ENCODE measurements around the gene LTBP4. TPM values are rescaled to one million over a fixed set of nuclear protein-coding genes. Genes with fewer than 3 reads are reported as not detected.

Gene LTBP4
- total and polyA plus RNA-seq, 7 experiments from 2014 or later = 21.8 to 116 (median 106) TPM

DNA sequence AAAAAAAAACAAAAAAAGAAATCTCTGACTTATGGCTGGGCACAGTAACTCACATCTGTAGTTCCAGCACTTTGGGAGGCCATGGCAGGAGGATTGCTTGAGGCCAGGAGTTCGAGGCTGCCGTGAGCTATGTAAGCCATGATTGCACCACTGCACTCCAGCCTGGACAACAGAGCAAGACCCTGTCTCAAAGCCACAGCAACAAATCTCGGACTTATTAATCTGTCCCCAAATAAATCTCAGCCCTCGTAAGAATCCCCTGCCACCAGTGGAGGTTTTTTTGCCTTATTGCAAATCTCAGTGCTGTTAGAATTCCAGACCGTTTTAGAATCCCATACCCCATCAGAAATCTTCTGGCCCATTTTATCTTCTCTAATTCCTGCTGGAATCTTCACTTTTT, 19.6 kb upstream of the LTBP4 start:
- Histone ChIP-seq H3K4me3 (ENCODE audit: low read length) (no peak overlapping the region), H3K9me3 (ENCODE audit: control insufficient read depth in 2 of 3, low read length in 3 of 3) (no peaks in the 10 kb centered on the region), H3K27ac (ENCODE audit: low read depth, low read length) (no peak overlapping the region), H3K4me1 (ENCODE audit: control insufficient read depth in 2 of 2, insufficient read depth in 2 of 2, low read length in 2 of 2) (peaks cover 14 to 15% of the 10 kb centered on the region in 2 donors), H3K27me3 (ENCODE audit: control insufficient read depth in 2 of 2, insufficient read depth in 2 of 2, low read length in 2 of 2) (no peaks in the 10 kb centered on the region), H3K36me3 (ENCODE audit: control insufficient read depth in 2 of 3, insufficient read depth in 3 of 3, low read length in 3 of 3) (peaks cover 9 to 76% (median 20%) of the 10 kb centered on the region in 3 experiments)
- no peak for DNase-seq
- Mint-ChIP-seq H3K4me1 (peaks cover 15 to 28% (median 25%) of the 10 kb centered on the region in 7 donors), H3K4me3 (no peak overlapping the region), H3K36me3 (peaks cover 11 to 42% (median 23%) of the 10 kb centered on the region in 5 donors), H3K27ac (no peak overlapping the region), H3K9me3 (no peaks in the 10 kb centered on the region), H3K27me3 (no peaks in the 10 kb centered on the region)
- no peak for ATAC-seq
- intact Hi-C loops (cut with micrococcal nuclease) = no loop called here
- CTCF ChIA-PET = no interaction called here
- POLR2A ChIA-PET = interaction anchor here (0.8 kb wide), 1 partner anchor 10 kb away, joined by 6 read pairs; no protein-coding TSS in a partner anchor

DNA sequence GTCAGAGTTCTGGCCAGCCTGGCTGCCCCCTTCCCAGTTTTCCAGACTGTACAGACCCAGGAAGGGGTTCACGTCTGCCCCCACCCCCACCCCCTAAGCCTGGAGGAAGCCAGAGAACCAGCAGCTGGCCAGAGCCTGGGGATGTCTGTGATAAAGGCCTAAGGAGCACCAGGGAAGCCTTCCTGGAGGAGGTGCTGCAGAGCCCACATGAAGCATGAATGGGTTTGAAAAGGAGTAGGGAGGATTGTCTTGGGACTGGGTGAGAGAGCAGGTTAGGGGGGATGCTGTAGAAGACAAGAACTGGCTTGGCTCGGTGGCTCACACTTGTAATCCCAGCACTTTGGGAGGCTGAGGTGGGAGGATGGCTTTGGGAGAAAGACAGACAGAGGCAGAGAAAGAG, 18.7 kb upstream of the LTBP4 start:
- no peaks in the 10 kb centered on the region for H3K9me3 ChIP-seq (ENCODE audit: control insufficient read depth in 2 of 3, low read length in 3 of 3)
- H3K4me1 Mint-ChIP-seq = peaks cover 14 to 32% (median 22%) of the 10 kb centered on the region in 7 donors
- H3K4me3 ChIP-seq (ENCODE audit: low read length) = no peak overlapping the region
- ChIA-PET CTCF (no interaction called here), POLR2A (interaction anchor here (1.0 kb wide), 1 partner anchor 11 kb away, joined by 3 read pairs; no protein-coding TSS in a partner anchor)
- H3K9me3 Mint-ChIP-seq = no peaks in the 10 kb centered on the region
- H3K27me3 Mint-ChIP-seq = no peaks in the 10 kb centered on the region
- peak overlapping the region in 1 of 9 donors; percentile 75 for H3K27ac Mint-ChIP-seq
- peaks cover 9 to 81% (median 20%) of the 10 kb centered on the region in 3 experiments for H3K36me3 ChIP-seq (ENCODE audit: control insufficient read depth in 2 of 3, insufficient read depth in 3 of 3, low read length in 3 of 3)
- no peak overlapping the region for H3K4me3 Mint-ChIP-seq
- peaks cover 16 to 48% (median 26%) of the 10 kb centered on the region in 5 donors for H3K36me3 Mint-ChIP-seq
- peaks cover 10 to 12% of the 10 kb centered on the region in 2 donors for H3K4me1 ChIP-seq (ENCODE audit: control insufficient read depth in 2 of 2, insufficient read depth in 2 of 2, low read length in 2 of 2)
- no peaks in the 10 kb centered on the region for H3K27me3 ChIP-seq (ENCODE audit: control insufficient read depth in 2 of 2, insufficient read depth in 2 of 2, low read length in 2 of 2)
- DNase-seq (no peak), ATAC-seq (no peak)
- intact Hi-C loops (cut with micrococcal nuclease) = no loop called here
- H3K27ac ChIP-seq (ENCODE audit: low read depth, low read length) = no peak overlapping the region

DNA sequence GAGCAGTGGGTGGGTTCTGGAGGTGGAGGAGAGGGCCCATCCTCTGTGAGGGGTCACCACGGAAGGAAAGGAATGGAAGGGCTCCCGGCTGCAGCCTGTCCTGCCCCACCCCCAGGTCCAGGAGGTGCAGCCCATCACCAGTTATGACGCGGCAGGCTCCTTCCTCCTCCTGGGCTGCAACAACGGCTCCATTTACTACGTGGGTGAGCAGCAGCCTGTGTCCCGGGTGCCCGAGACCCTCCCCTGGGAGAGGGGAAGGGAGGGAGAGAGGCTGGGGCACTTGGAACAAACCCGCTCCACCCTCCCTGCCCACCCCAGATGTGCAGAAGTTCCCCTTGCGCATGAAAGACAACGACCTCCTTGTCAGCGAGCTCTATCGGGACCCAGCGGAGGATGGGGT, 17.9 kb upstream of the LTBP4 start:
- no peak overlapping the region for H3K4me3 Mint-ChIP-seq
- Histone ChIP-seq H3K4me3 (ENCODE audit: low read length) (no peak overlapping the region), H3K27me3 (ENCODE audit: control insufficient read depth in 2 of 2, insufficient read depth in 2 of 2, low read length in 2 of 2) (no peaks in the 10 kb centered on the region), H3K36me3 (ENCODE audit: control insufficient read depth in 2 of 3, insufficient read depth in 3 of 3, low read length in 3 of 3) (peaks cover 14 to 89% (median 20%) of the 10 kb centered on the region in 3 experiments), H3K9me3 (ENCODE audit: control insufficient read depth in 2 of 3, low read length in 3 of 3) (no peaks in the 10 kb centered on the region), H3K4me1 (ENCODE audit: control insufficient read depth in 2 of 2, insufficient read depth in 2 of 2, low read length in 2 of 2) (peaks cover 2 to 4% of the 10 kb centered on the region in 2 donors), H3K27ac (ENCODE audit: low read depth, low read length) (no peak overlapping the region)
- H3K27ac Mint-ChIP-seq = peak overlapping the region in 1 of 9 donors; percentile 36
- peaks cover 6 to 29% (median 16%) of the 10 kb centered on the region in 7 donors for H3K4me1 Mint-ChIP-seq
- POLR2A ChIA-PET = no interaction called here
- intact Hi-C loops (cut with micrococcal nuclease) = no loop called here
- H3K36me3 Mint-ChIP-seq = peaks cover 20 to 48% (median 30%) of the 10 kb centered on the region in 5 donors
- DNase-seq (no peak), ATAC-seq (no peak)
- CTCF ChIA-PET = no interaction called here
- no peaks in the 10 kb centered on the region for H3K9me3 Mint-ChIP-seq
- no peaks in the 10 kb centered on the region for H3K27me3 Mint-ChIP-seq

DNA sequence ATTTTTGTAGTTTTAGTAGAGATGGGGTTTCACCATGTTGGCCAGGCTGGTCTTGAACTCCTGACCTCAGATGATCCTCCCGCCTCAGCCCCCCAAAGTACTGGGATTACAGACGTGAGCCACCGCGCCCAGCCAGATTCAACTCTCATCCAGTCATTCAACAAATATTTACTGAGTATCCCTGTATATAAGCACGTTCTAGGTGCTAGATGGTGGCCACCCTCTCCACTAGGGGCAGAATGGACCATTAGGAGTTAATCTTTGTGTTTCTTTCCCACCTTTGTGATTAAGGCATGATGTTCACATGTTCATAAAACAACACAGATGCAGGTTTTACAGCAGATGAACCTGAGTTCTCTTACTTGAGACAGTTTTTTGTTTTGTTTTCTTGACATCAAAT, 17.2 kb upstream of the LTBP4 start:
- intact Hi-C loops (cut with micrococcal nuclease) = no loop called here
- H3K4me1 ChIP-seq (ENCODE audit: control insufficient read depth in 2 of 2, insufficient read depth in 2 of 2, low read length in 2 of 2) = no peaks in the 10 kb centered on the region
- H3K9me3 Mint-ChIP-seq = no peaks in the 10 kb centered on the region

DNA sequence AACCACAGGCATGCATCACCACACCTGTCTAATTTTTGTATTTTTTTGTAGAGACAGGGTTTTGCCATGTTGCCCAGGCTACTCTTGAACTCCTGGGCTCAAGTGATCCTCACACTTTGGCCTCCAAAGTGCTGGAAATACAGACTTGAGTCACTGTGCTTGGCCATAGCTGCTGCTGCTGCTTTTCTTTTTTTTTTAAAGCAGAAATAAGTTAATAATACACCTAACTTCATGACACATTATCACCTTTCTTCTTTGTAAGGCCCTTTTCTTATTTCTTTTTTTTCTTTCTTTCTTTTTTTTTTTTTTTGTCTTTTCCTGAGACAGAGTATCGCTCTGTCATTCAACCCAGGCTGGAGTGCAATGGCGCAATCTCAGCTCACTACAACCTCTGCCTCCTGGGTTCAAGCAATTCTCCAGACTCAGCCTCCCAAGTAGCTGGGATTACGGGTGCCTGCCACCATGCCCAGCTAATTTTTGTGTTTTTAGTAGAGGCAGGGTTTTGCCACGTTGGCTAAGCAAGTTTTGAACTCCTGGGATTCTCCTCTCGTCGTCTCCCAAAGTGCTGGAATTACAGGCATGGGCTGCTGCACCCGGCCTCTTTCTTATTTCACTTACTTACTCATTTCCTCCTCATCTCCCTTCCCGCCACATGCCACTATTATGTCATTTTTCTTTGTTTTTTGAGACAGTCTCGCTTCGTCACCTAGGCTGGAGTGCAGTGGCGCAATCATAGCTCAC, 15.8 kb upstream of the LTBP4 start:
- Histone ChIP-seq H3K27ac (ENCODE audit: low read depth, low read length) (no peak overlapping the region), H3K4me1 (ENCODE audit: control insufficient read depth in 2 of 2, insufficient read depth in 2 of 2, low read length in 2 of 2) (no peaks in the 10 kb centered on the region), H3K27me3 (ENCODE audit: control insufficient read depth in 2 of 2, insufficient read depth in 2 of 2, low read length in 2 of 2) (no peaks in the 10 kb centered on the region), H3K36me3 (ENCODE audit: control insufficient read depth in 2 of 3, insufficient read depth in 3 of 3, low read length in 3 of 3) (peaks cover 14 to 94% (median 20%) of the 10 kb centered on the region in 3 experiments), H3K9me3 (ENCODE audit: control insufficient read depth in 2 of 3, low read length in 3 of 3) (no peaks in the 10 kb centered on the region), H3K4me3 (ENCODE audit: low read length) (no peak overlapping the region)
- ChIA-PET CTCF (interaction anchor here (0.7 to 1.1 kb wide), 2 partner anchors 49 to 561 kb away, joined by 3 read pairs; no protein-coding TSS in a partner anchor), POLR2A (interaction anchor here (0.6 kb wide), 1 partner anchor 886 kb away, joined by 3 read pairs; no protein-coding TSS in a partner anchor)
- intact Hi-C loops (cut with micrococcal nuclease) = no loop called here
- peak; percentile 76 for ATAC-seq
- H3K27ac Mint-ChIP-seq = peak overlapping the region in 3 of 9 donors; percentile 10 to 92 (median 13)
- peaks cover 0 to 30% (median 11%) of the 10 kb centered on the region in 7 donors for H3K4me1 Mint-ChIP-seq
- DNase-seq = no peak
- no peaks in the 10 kb centered on the region for H3K9me3 Mint-ChIP-seq
- H3K4me3 Mint-ChIP-seq = peak overlapping the region in 1 of 10 donors; percentile 82
- peaks cover 16 to 48% (median 30%) of the 10 kb centered on the region in 5 donors for H3K36me3 Mint-ChIP-seq
- no peaks in the 10 kb centered on the region for H3K27me3 Mint-ChIP-seq

More for the DNA sequence above, 17.2 kb upstream of the LTBP4 start:
- Mint-ChIP-seq H3K4me3 (no peak overlapping the region), H3K36me3 (peaks cover 16 to 44% (median 30%) of the 10 kb centered on the region in 5 donors), H3K27me3 (no peaks in the 10 kb centered on the region), H3K4me1 (peaks cover 0 to 24% (median 11%) of the 10 kb centered on the region in 7 donors), H3K27ac (peak overlapping the region in 1 of 9 donors; percentile 22)
- H3K4me3 ChIP-seq (ENCODE audit: low read length) = no peak overlapping the region
- H3K27ac ChIP-seq (ENCODE audit: low read depth, low read length) = no peak overlapping the region
- ChIA-PET POLR2A (no interaction called here), CTCF (no interaction called here)
- H3K36me3 ChIP-seq (ENCODE audit: control insufficient read depth in 2 of 3, insufficient read depth in 3 of 3, low read length in 3 of 3) = peaks cover 14 to 96% (median 20%) of the 10 kb centered on the region in 3 experiments
- ATAC-seq (no peak), DNase-seq (no peak)
- no peaks in the 10 kb centered on the region for H3K27me3 ChIP-seq (ENCODE audit: control insufficient read depth in 2 of 2, insufficient read depth in 2 of 2, low read length in 2 of 2)
- no peaks in the 10 kb centered on the region for H3K9me3 ChIP-seq (ENCODE audit: control insufficient read depth in 2 of 3, low read length in 3 of 3)

DNA sequence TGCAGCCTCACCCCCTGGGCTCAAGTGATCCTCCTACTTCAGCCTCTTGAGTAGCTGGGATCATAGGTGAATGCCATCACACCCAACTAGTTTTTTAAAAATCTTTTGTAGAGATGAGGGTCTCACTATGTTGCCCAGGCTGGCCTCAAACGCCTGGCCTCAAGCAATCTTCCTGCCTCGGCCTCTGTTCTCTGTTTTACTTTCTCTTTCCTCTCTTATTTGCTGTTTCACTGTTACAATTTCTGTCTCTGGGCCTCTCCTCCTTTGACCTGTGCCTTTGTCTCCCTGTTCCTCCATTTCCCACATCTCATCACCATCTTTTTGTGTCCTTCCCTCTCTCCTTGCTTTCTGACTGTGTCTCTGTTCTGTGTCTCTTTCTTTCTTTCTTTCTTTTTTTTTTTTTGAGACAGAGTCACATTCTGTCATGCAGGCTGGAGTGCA, 15.2 kb upstream of the LTBP4 start:
- no peak overlapping the region for H3K4me3 ChIP-seq (ENCODE audit: low read length)
- Mint-ChIP-seq H3K4me3 (peak overlapping the region in 1 of 10 donors; percentile 82), H3K36me3 (peaks cover 12 to 45% (median 27%) of the 10 kb centered on the region in 5 donors), H3K9me3 (no peaks in the 10 kb centered on the region), H3K27me3 (no peaks in the 10 kb centered on the region), H3K27ac (peak overlapping the region in 3 of 9 donors; percentile 10 to 92 (median 13)), H3K4me1 (peaks cover 0 to 30% (median 11%) of the 10 kb centered on the region in 7 donors)
- H3K4me1 ChIP-seq (ENCODE audit: control insufficient read depth in 2 of 2, insufficient read depth in 2 of 2, low read length in 2 of 2) = no peaks in the 10 kb centered on the region
- no peak overlapping the region for H3K27ac ChIP-seq (ENCODE audit: low read depth, low read length)
- POLR2A ChIA-PET = no interaction called here
- peaks cover 14 to 94% (median 15%) of the 10 kb centered on the region in 3 experiments for H3K36me3 ChIP-seq (ENCODE audit: control insufficient read depth in 2 of 3, insufficient read depth in 3 of 3, low read length in 3 of 3)
- CTCF ChIA-PET = interaction anchor here (1.1 kb wide), 1 partner anchor 49 kb away, joined by 3 read pairs; no protein-coding TSS in a partner anchor
- no peaks in the 10 kb centered on the region for H3K9me3 ChIP-seq (ENCODE audit: control insufficient read depth in 2 of 3, low read length in 3 of 3)
- intact Hi-C loops (cut with micrococcal nuclease) = no loop called here
- ATAC-seq (no peak), DNase-seq (no peak)
- H3K27me3 ChIP-seq (ENCODE audit: control insufficient read depth in 2 of 2, insufficient read depth in 2 of 2, low read length in 2 of 2) = no peaks in the 10 kb centered on the region
